Endometrial microvascular endothelial cells (primary cell): Measurements from ENCODE around the gene EML4. TPM values are rescaled to one million over a fixed set of nuclear protein-coding genes. Genes with fewer than 3 reads are reported as not detected.

Experiments used
- in situ Hi-C: cut with HindIII; loops from 2 replicates; pipeline ENCODE4 v1.10.0; 2017; ENCODE audit warnings: low sequenced_read_pairs, low pct_unique_long_range_greater_than_20kb; ENCODE audit errors: inconsistent ontology term
- total RNA-seq: library from RNA; depleted of rRNA; stranded (reverse); fragments of >200 nt; gene quantifications from one replicate; pipeline ENCODE4 v1.2.3, GENCODE V29; 2015; ENCODE audit errors: inconsistent ontology term

The EML4 gene
- total RNA-seq, 1 donor from 2014 or later = 19.5 TPM

GRCh38 chr2:42136782-42137124 is 32.4 kb upstream of the EML4 start:
- in situ Hi-C loops = no loop called here

DNA sequence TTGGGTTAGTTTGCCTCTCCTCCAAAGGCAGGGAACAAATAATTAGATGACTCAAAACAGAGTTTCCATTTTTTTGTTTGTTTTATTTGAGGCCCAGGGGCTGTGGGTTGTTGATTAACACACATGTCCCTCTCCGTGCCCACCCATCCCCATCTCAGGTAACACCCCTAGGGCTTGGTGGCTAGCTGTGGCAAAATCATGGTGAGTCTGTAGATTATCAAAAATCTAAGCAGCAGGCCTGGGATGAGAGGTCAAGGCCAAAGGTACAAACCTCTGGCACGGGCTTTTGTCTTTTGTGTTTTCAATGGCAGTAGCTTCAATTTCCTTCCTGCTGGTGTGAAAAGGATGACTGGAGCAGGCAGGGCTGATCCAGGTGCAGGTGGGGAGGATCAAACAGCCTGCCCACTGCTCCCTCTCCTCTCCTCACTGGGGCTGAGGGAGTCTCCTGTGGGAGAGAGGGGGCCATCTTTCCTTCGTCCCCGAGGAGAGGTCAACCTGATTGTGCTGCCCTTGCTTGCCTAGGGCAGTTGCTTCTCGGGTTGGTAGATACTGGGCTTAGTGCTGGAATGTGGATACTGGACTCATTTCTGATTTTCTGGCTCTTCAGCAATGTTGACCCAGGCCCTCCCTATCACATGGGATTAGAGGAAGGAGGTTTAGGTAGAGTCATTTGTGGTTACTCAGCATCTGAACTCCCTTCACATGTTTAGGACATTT is 31.9 kb upstream of the EML4 start:
- in situ Hi-C loops = no loop called here

- in situ Hi-C loops = no loop called here
Measured at GRCh38 chr2:42138163-42139015, 30.8 kb upstream of the EML4 start.

DNA sequence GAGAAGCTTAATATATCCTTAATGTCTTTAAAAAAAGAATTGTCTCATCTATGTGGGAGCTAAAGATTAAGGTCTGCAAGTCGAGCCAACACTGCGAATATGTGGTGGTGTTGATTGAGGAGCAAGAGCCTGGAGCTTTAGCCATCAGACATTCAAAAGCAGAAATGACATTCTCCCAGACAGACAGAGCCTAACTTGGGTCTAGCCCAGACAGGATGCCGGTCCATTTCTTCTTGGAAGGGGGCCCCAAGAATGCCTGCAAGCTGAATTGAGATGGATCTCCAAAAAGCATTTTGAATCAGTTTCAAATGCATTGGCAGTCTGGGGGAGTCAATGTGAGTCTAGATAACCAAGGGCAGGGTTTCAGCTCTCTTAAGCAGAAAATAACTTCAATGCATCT is 30.1 kb upstream of the EML4 start:
- in situ Hi-C loops = no loop called here

DNA sequence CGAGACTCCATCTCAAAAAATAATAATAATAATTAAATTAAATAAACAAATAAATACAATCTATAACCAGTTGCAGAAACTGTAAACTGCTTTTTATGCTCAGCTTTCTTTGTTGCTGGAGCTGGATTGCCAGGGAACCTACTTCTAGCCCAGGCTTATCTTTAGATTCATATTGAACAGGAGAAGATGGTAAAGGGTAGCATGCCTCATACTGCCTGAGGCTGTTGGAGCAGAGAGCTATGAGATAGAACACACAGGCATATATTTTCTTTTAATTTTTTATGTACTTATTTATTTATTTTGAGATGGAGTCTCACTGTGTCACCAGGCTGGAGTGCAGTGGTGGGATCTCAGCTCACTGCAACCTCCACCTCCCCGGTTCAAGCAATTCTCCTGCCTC is 28.7 kb upstream of the EML4 start:
- in situ Hi-C loops = no loop called here

- in situ Hi-C loops = no loop called here
Measured at GRCh38 chr2:42141687-42142546, 27.2 kb upstream of the EML4 start.

- in situ Hi-C loops = no loop called here
Measured at GRCh38 chr2:42142547-42143184, 26.5 kb upstream of the EML4 start.

GRCh38 chr2:42147641-42148274 is 21.4 kb upstream of the EML4 start:
- in situ Hi-C loops = no loop called here

DNA sequence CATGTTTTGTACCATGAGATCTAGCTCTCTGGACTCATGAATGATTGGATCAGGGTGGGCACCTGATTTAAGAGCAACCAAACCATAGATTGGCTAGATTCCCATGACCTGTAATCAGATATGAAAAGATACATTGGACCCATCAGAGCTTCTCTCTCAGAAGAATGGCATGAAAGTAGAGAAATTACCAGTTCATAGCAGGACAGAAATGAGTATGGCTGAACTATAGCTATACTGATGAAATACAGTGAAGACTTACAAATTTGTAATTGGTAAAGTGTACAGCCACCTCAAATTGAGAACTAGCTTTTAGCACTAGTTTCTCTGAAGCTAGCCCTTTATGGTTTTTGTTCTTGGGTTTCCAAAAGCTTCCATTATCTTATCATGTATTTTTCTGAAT is 19.0 kb upstream of the EML4 start:
- in situ Hi-C loops = no loop called here

GRCh38 chr2:42153944-42154581 is 15.1 kb upstream of the EML4 start:
- in situ Hi-C loops = no loop called here

DNA sequence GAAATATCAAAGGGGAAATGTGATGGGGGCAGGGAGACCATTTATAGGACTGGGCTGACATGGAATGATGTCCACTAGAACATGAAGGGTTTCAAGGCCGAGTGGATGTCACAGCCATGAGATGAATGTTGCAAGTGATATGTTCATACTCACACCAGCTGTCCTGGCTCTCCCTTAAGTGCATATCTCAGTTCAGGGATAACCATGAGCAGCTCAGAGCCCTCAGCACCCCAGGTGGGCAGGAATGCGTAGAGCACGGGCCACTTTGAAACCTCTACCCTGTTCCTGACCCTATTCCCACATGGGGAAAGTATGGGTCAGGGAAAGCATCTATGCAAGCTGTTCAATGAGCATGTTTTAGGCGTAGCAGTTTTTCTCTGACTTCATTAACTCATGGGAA is 12.4 kb upstream of the EML4 start:
- in situ Hi-C loops = no loop called here

DNA sequence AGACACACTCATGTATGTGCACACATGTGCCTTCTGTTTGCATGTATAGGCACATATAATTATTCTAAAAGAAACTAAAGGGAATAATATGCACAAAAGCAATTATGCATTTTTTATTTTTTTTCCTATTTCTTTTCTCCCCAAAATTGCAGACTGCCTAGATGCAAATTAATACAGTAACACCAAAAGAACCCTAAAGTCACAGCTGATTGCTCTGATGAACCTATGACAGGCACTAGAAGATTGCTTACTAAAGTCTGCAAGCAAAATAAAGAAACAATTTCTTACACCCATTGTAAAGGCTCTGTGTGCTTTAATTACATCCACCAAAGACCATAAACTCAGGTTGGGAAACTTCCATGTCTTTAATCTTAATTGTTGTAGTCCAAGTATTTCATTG is 7.7 kb upstream of the EML4 start:
- in situ Hi-C loops = no loop called here

DNA sequence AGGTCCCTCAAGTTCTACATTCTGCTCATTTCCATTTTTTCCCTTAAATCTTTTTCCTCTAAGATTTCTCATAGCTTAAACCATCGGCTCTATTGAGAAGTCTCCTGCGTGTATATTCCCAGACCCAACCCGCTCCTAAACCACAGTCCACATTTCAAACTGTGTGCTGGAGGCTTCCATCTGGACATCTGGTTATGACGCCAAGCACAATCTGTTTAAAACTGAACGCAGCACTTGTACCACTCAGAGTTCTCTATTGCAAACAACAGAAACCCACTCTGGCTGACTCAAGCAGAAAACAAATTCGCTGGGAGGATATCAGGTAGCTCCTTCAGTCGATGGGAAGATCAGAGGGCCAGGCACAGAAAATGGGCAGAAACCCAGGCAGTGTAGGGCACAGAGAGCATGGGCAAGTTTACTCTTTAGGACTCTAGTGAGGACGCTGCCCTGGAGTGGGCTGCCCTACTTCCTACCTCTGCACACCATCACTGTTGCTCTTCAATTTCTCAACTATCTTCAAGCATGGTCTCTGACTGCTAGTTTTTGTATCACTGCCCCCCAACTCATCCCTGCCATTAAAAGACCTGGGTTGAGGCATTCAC is 5.6 kb upstream of the EML4 start:
- in situ Hi-C loops = no loop called here

DNA sequence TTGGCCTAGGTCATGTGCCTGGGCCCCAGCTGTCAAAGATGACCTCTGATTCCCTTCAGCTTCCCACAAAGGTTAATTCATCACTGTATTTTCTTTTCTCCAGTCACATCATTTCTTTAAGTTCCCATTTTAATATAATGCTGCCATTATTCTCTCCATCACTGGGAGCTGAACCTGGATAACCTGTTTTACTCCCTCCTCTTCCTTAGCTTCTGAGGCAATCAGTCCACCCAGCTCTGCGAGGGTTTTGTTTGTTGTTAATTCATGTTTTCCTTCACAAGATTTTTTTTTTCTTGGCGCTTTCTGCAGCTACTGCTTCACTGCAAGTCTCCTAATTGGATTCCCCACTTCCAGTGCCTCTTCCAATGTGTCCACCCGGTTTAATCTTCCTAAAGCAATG is 5.1 kb upstream of the EML4 start:
- in situ Hi-C loops = no loop called here

DNA sequence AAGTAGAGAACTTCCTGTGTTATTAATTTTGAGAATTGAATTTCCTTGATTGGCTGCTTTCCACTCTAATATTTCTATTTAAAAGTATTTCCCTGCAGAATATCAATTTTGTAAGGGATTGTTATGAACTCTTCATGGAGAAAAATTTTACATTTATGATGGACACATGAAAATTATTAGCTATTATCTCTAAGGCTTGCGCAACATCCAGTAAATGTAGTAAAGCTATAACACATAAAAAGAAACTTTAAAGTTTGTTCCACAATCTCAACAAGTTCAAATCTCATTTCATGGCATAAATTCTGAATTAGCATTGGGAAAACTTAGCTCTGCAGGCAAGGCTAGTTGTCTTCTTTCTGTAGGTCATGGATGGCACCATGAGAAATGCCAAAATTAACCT is 4.2 kb upstream of the EML4 start:
- in situ Hi-C loops = no loop called here

DNA sequence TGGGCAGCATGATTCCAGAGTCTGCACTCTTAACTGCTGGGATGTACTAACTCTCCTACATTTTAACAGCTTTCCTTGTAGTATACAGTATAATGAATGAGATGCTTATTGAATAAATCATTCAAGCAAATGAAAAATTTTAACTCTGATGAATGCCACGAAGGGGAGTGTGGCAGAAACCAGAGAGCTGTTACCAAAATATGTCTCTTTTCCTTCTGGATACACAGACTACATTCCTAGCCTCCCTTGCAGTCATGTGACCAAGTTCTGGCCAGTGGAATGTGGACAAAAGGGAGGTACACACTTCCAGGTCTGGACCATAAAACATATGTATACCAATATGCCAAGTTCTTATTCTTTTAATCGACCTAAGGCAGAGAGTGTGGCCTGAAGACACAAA is 1.7 kb upstream of the EML4 start:
- in situ Hi-C loops = no loop called here

GRCh38 chr2:42168459-42169099 is 574 bp upstream of the EML4 start:
- in situ Hi-C loops = no loop called here
